Activated T-cell treated with anti-CD3 and anti-CD28 coated beads, Interleukin-2, amount 50 U/mL, for 4 hours (primary cell): Measurements from ENCODE around the gene ARHGAP32. TPM values are rescaled to one million over a fixed set of nuclear protein-coding genes. Genes with fewer than 3 reads are reported as not detected.
A peak's percentile ranks its signal among the peaks of the same experiment; 100 is the strongest.

Experiments used
- ATAC-seq, 2 donors: fragments of 200-7000 bp; cut with Tn5 transposase; one replicate each; pipeline ENCODE4 v1.10.0; 2021
- DNase-seq: peaks from one replicate; pipeline ENCODE4 v3.0.0-alpha.2; 2020
- H3K27me3 Mint-ChIP-seq: one replicate; pipeline ENCODE4 v1.8.0; 2021; ENCODE audit warnings: low read depth, mixed read lengths
- H3K36me3 Mint-ChIP-seq: one replicate; pipeline ENCODE4 v1.8.0; 2022; ENCODE audit warnings: mixed read lengths; ENCODE audit not compliant: insufficient read depth
- H3K4me1 Mint-ChIP-seq: one replicate; pipeline ENCODE4 v1.8.0; 2021; ENCODE audit warnings: low read depth, mixed read lengths
- H3K4me3 Mint-ChIP-seq: one replicate; pipeline ENCODE4 v1.8.0; 2021; ENCODE audit warnings: mild to moderate bottlenecking, moderate library complexity, mixed read lengths
- H3K9me3 Mint-ChIP-seq: one replicate; pipeline ENCODE4 v1.8.0; 2021; ENCODE audit warnings: mixed read lengths
- total RNA-seq, 3 donors: library from RNA; stranded (reverse); gene quantifications; one replicate each; pipeline ENCODE4 v1.2.1, GENCODE V29; 2021

The ARHGAP32 gene
- total RNA-seq = 1 to 10 TPM; 2.2 to 4.2 (median 3.2) TPM

DNA sequence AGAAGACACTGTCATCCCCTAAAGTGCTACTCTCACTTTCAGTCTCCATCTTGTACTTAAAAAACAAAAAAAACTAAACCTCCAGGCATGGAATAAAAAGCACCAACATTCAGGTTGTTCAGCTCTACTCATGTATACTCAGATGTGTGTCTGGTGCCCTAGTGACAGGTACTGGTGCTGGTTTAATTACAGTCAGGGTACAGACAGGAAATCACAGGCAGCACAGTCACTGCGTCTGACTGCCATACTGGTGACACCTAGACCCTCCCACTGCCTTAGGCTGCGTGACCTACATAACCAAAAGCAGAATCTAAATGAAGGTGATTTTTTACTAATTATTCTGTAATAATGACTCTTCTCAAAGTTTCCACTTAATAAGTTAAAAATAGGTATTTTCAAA is at the start of gene ARHGAP32:
Gene ARHGAP32, minus strand, starts transcription at position 176 of the 400 bp plus-strand sequence. Its CDS starts 127 bp downstream, at position 49.
- ATAC-seq = peak; percentile 40 to 75
- no peaks in the 10 kb centered on the region for H3K36me3 Mint-ChIP-seq

DNA sequence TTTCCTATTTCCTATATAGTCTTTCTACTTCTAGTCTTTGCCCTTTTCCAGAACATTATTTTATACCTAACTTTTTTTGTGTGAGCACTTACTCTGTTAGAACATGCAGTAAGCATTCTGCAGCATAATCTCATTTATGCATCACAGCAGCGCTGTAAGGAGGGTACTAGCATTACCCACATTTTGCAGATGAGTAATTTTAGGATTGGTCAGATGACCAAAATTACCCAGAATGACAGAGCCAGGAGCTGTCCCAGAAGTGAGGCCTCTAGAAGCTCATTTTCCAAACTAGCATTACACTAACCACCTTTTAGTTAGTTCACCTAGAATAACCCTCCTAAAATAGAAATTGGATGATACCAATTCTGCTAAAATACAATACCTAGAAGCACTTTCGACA is 47.1 kb upstream of the ARHGAP32 start:
- ATAC-seq (no peak), DNase-seq (no peak)
- Mint-ChIP-seq H3K36me3 (no peaks in the 10 kb centered on the region), H3K9me3 (no peaks in the 10 kb centered on the region), H3K27me3 (no peaks in the 10 kb centered on the region), H3K4me3 (no peak overlapping the region), H3K4me1 (no peaks in the 10 kb centered on the region)

More for the DNA sequence above, at the start of gene ARHGAP32:
- Mint-ChIP-seq H3K4me1 (no peaks in the 10 kb centered on the region), H3K9me3 (peaks cover under 1% of the 10 kb centered on the region), H3K27me3 (no peaks in the 10 kb centered on the region), H3K4me3 (no peak within 1 kb of the TSS)
- peak; percentile 4 for DNase-seq

DNA sequence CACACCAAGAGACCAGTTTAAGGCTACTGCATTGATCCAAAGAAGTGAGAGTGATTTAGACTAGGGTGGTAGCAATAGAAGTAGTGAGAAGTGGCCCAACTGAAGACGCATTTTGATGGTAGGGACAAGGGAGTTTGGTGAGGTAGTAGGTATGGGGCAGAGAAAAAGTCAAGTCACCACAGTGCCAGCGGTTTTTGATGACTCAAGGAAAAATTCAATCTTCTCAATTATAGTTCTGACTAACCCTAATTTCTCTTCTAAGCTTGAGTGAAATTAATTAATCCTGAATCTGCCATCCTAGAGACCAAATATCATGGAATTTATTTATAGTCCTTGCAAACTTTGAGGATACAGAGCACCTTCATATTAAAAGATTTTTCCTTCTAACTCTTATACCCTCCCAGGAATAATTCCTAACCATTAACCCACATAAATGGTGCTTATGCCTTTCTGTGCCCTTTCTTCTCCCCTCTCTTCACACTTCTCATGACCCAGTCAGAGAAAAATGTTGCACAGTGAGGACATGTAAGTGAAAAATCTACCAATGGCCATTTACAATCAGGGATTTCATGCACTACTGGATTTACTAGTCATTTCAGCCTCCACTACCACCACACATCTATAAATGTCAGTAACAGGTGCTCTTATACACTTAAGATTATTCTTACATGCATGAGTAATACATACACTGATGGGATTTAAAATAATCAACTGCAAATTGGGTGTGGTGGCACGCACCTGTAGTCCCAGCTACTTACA is 45.9 kb upstream of the ARHGAP32 start:
- Mint-ChIP-seq H3K27me3 (no peaks in the 10 kb centered on the region), H3K36me3 (no peaks in the 10 kb centered on the region), H3K4me3 (no peak overlapping the region), H3K9me3 (no peaks in the 10 kb centered on the region), H3K4me1 (no peaks in the 10 kb centered on the region)
- DNase-seq (no peak), ATAC-seq (no peak)

DNA sequence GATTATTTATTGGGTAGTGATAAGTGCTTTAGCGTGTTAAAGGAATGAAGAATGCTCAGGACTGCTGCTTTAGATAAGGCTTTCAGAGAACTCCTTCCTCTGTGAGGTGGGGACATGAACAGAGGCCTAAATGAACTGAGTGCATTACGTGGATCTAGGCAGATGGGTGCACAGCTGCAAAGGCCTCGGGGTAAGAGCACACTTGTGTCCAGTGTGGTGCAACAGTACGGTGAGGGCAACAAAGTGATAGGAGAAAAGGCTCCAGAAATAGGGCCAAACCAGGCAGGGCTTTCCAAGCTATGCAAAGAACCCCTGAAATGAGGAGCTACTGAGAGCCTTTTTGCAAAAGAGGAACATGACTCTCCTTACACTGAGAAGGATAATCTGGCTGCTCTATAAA is 45.3 kb upstream of the ARHGAP32 start:
- Mint-ChIP-seq H3K9me3 (no peaks in the 10 kb centered on the region), H3K4me1 (no peaks in the 10 kb centered on the region), H3K4me3 (no peak overlapping the region), H3K27me3 (no peaks in the 10 kb centered on the region), H3K36me3 (no peaks in the 10 kb centered on the region)
- DNase-seq (no peak), ATAC-seq (no peak)

DNA sequence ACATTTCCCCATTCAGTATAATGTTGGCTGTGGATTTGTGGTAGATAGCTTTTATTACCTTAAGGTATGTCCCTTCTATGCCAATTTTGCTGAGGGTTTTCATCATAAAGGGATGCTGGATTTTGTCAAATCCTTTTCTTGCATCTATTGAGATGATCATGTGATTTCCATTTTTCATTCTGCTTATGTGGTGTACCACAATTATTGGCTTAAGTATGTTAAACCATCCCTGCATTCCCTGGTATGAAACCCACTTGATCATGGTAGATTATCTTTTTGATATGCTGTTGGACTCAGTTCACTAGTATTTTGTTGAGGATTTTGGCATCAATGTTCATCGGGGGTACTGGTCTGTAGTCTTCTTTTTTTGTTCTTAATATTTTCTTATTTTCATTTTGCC is 44.7 kb upstream of the ARHGAP32 start:
- H3K36me3 Mint-ChIP-seq = no peaks in the 10 kb centered on the region
- no peaks in the 10 kb centered on the region for H3K4me1 Mint-ChIP-seq
- H3K9me3 Mint-ChIP-seq = no peaks in the 10 kb centered on the region
- no peak overlapping the region for H3K4me3 Mint-ChIP-seq
- no peak for ATAC-seq
- no peaks in the 10 kb centered on the region for H3K27me3 Mint-ChIP-seq
- no peak for DNase-seq

DNA sequence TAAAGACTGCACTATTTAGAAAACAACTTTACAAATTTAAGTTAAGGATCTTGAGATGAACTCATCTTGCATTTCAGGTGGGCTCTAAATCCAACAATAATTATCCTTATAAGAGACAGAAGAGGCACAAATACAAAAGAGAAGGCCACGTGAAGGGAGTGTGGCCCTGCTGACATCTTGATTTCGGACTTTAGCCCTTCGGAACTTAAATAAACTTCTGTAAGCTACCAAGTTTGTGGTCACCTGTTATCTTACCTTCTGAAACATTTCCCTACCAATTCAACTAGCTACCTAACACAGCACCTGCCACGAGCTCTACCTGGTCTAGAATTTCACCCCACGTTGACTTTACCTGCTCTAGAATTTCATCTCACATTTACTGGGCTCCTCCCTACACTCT is 42.9 kb upstream of the ARHGAP32 start:
- no peak for DNase-seq
- H3K4me1 Mint-ChIP-seq = no peaks in the 10 kb centered on the region
- no peaks in the 10 kb centered on the region for H3K36me3 Mint-ChIP-seq
- ATAC-seq = no peak
- no peaks in the 10 kb centered on the region for H3K27me3 Mint-ChIP-seq
- H3K4me3 Mint-ChIP-seq = no peak overlapping the region
- H3K9me3 Mint-ChIP-seq = no peaks in the 10 kb centered on the region

DNA sequence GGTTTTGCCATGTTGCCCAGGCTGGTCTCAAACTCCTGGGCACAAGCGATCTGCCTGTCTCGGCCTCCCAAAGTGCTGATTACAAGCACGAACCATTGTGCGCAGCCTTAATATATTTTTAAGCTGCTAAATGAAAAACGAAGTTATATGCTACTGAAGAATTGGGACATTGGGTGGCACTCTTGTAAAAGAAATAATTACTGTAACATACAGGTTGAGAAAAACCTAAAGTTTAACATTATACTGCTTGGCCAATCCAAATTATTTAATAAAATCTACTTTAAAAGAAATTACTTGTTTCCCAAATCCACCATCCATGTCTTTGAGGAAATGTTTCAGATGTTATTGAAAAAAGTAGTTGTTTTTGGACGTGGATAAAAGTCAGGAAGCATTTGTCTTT is 37.9 kb upstream of the ARHGAP32 start:
- Mint-ChIP-seq H3K27me3 (no peaks in the 10 kb centered on the region), H3K9me3 (peaks cover 25% of the 10 kb centered on the region), H3K36me3 (peaks cover 4% of the 10 kb centered on the region), H3K4me3 (no peak overlapping the region), H3K4me1 (no peaks in the 10 kb centered on the region)
- ATAC-seq (no peak), DNase-seq (no peak)

DNA sequence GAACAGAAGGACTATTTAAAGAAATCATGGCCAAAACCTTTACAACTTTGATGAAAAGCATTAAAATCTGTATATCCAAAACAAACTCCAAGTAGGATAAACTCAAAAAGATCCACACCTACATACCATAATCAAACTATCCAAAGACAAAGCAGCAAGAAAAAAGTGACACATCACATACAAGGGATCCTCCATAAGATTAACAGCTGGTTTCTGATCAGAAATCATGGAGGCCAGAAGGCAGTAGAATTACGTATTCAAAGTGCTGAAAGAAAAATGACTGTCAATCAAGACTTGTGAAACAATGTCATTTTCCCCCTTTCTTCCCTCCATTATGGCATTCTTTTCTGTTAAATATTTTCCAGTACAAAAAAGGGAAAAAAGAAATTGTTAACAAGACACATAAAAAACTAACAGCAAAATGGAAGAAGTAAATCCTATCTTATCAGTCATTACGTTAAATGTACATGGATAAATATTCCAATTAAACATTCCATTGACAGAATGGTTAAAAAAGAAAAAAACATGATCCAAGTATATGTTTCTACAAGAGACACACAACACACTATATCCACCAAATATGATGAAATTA is 34.2 kb upstream of the ARHGAP32 start:
- no peak overlapping the region for H3K4me3 Mint-ChIP-seq
- H3K27me3 Mint-ChIP-seq = peaks cover 3% of the 10 kb centered on the region
- peaks cover 4% of the 10 kb centered on the region for H3K36me3 Mint-ChIP-seq
- DNase-seq (no peak), ATAC-seq (no peak)
- peaks cover 26% of the 10 kb centered on the region for H3K9me3 Mint-ChIP-seq
- H3K4me1 Mint-ChIP-seq = no peaks in the 10 kb centered on the region

DNA sequence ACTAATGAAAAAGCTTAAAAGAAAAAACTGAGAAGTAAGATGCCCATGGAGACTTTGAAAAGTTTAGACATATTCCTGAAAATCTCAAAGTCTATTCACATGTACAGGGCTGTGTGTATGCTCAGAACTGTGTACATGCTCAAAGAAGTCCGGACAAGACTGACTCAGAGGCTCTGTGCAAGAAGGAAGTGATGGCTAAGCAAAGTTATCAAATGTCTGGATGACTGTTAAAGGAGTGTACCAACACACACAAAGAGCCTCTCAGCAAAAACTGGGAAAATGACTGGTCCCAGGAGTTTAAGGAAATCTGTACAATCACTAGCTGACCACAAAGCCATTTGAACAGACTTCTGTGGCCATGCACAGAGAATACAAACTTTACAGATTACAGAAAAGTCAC is 33.1 kb upstream of the ARHGAP32 start:
- no peak for DNase-seq
- Mint-ChIP-seq H3K4me3 (no peak overlapping the region), H3K4me1 (no peaks in the 10 kb centered on the region), H3K9me3 (peaks cover 26% of the 10 kb centered on the region), H3K36me3 (peaks cover 4% of the 10 kb centered on the region), H3K27me3 (peaks cover 3% of the 10 kb centered on the region)
- no peak for ATAC-seq

DNA sequence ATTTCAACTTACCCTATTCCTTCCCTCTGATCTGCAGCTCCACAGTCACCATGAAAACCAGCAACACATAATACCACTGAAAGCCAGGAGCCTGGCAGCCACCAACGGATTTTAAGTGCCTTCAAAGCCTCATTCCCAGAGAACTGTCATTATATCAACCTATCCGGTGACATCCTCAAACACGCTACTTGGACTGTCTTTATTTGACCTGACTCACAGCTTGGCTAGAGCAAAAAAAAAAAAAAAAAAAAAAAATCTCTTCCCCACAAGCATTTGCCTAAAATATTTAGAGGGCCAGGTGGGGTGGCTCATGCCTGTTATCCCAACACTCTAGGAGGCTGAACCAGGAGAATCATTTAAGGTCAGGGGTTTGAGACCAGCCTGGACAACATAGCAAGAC is 32.4 kb upstream of the ARHGAP32 start:
- Mint-ChIP-seq H3K9me3 (peaks cover 26% of the 10 kb centered on the region), H3K4me3 (no peak overlapping the region), H3K36me3 (peaks cover 4% of the 10 kb centered on the region), H3K27me3 (peaks cover 3% of the 10 kb centered on the region), H3K4me1 (no peaks in the 10 kb centered on the region)
- ATAC-seq (no peak), DNase-seq (no peak)

DNA sequence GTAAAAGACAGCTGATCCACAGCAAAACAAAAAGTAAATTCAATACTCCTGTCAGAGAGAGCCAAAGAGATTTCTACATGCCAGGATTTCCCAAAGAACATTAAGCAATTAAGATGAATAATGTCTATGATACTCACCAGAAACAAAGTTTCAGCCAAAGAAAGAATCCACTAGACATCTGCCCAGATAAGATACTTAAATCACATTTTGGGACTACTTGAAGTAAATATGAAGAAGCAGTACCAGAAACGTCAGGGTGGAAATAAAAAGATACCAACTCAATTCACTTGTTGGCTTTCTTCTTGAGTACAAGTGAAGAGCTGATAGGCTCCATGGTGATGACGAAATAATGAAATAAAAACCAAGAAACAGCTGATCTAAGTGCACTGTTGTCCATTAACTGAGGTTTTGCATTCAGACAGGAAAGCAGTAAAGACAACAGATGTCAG is 31.6 kb upstream of the ARHGAP32 start:
- H3K4me1 Mint-ChIP-seq = no peaks in the 10 kb centered on the region
- H3K9me3 Mint-ChIP-seq = peaks cover 26% of the 10 kb centered on the region
- peaks cover 4% of the 10 kb centered on the region for H3K36me3 Mint-ChIP-seq
- peaks cover 3% of the 10 kb centered on the region for H3K27me3 Mint-ChIP-seq
- DNase-seq (no peak), ATAC-seq (no peak)
- no peak overlapping the region for H3K4me3 Mint-ChIP-seq

DNA sequence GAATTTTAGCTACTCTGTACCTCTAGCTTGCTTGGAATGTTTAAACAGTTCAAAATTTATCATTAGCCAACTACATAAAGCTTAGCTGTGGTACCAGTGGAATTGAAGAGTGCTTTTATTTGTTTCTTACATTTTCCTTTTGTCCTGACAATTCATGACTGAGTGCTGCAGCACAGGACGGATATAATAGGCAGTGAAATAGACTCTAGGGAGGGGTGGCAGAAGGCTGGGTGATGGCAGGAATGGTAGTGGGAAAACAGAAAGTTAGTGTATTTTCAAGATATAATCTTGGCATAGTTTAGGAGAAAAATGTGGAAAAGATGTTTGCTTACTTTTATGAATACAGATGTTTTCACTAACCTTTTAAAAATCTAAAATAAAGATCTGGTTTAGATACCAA is 31.1 kb upstream of the ARHGAP32 start:
- Mint-ChIP-seq H3K9me3 (peaks cover 26% of the 10 kb centered on the region), H3K4me1 (no peaks in the 10 kb centered on the region), H3K36me3 (peaks cover 4% of the 10 kb centered on the region), H3K27me3 (peaks cover 3% of the 10 kb centered on the region), H3K4me3 (no peak overlapping the region)
- ATAC-seq (no peak), DNase-seq (no peak)

DNA sequence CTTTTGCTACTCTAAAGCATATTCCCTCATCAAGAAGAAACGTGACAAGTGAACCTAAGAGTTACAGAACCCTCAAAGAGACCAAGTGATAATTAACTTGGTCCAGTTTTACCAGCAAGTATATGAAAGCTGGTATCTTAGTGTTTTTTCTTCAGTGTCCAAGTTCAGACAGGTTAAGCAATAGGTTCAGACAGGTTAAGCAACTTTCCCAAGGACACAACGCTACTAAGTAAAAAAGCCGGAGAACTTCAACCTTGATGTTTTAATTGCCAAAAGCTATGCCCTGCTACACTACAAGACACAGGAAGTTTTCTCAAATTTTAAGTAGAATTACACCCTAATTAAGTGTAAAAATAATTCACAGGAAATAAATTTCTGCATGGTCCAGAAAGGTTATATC is 30.0 kb upstream of the ARHGAP32 start:
- peaks cover 23% of the 10 kb centered on the region for H3K9me3 Mint-ChIP-seq
- ATAC-seq (no peak), DNase-seq (no peak)
- H3K27me3 Mint-ChIP-seq = peaks cover 3% of the 10 kb centered on the region
- H3K36me3 Mint-ChIP-seq = peaks cover 4% of the 10 kb centered on the region
- H3K4me3 Mint-ChIP-seq = no peak overlapping the region
- H3K4me1 Mint-ChIP-seq = no peaks in the 10 kb centered on the region

DNA sequence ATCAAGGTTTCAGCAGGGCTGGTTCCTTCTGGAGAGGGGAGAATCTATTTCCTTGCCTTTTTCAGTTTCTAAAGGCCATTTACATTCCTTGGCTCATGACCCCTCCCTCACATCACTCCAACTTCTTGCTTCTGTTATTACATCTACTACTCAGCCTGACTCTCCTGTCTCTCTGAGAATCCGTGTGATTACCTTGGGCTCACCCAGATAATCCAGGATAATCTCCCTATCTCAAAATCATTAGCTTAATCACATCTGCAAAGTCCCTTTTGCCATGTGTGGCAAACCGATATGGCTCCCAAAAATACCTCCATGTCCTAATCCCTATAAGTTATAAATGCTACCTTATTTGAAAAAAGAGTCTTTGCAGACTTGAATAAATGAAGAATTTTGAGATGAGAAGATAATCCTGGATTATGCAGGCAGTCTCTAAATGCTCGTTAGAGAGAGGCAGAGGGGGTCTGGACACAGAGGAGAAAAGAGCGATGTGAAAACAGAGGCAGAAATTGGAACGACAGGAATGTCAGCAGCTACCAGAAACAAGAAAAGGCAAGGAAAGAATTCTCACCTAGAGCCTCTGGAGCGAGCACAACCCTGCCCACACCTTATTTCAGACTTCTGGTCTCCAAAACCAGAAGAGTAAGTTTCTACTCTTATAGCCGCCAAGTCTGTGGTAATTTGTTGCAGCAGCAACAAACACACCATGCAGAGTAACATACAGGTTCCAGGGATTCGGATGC is 23.6 kb upstream of the ARHGAP32 start:
- DNase-seq (no peak), ATAC-seq (no peak)
- Mint-ChIP-seq H3K36me3 (no peaks in the 10 kb centered on the region), H3K9me3 (no peaks in the 10 kb centered on the region), H3K4me3 (no peak overlapping the region), H3K4me1 (peaks cover 2% of the 10 kb centered on the region), H3K27me3 (no peaks in the 10 kb centered on the region)
